Breast epithelium (tissue), 4 donors: ENCODE data around the gene DDA1. TPM values are rescaled to one million over a fixed set of nuclear protein-coding genes. Genes with fewer than 3 reads are reported as not detected.

Experiments
- DNase-seq, 2 donors: peaks; one replicate each; pipeline ENCODE4 v3.0.0-alpha.2; 2019; ENCODE audit warnings: low spot score in 2 of 2
- H3K27ac ChIP-seq, 2 donors: fragments of 200-600 bp; sonication (generic) in 1 of 2; one replicate each; pipeline ENCODE4 v1.5.1; 2016 to 2019; ENCODE audit warnings: mild to moderate bottlenecking in 1 of 2
- H3K27me3 ChIP-seq, 2 donors: fragments of 200-600 bp; sonication (generic) in 1 of 2; one replicate each; pipeline versions ENCODE4 v1.5.1 to v1.6.0; 2017 to 2019; ENCODE audit warnings: control low read depth in 1 of 2, mild to moderate bottlenecking in 1 of 2
- H3K36me3 ChIP-seq: fragments of 200-600 bp; one replicate; pipeline ENCODE4 v1.5.1; 2019
- H3K4me1 ChIP-seq, 2 donors: fragments of 200-600 bp; sonication (generic); one replicate each; pipeline ENCODE4 v1.5.1; 2016 to 2019; ENCODE audit warnings: control low read depth in 1 of 2
- H3K4me3 ChIP-seq, 3 donors: fragments of 200-600 bp; sonication (generic); 1 replicate in 2 of 3; 2 replicates in 1 of 3; pipeline ENCODE4 v1.5.1; 2016 to 2019; ENCODE audit warnings: mild to moderate bottlenecking in 3 of 3, moderate library complexity in 2 of 3
- H3K9me3 ChIP-seq, 2 donors: fragments of 200-600 bp; sonication (generic) in 1 of 2; one replicate each; pipeline ENCODE4 v1.5.1; 2016 to 2019; ENCODE audit warnings: control low read depth in 1 of 2
- POLR2A ChIP-seq: fragments of 450-650 bp; IDR thresholded peaks from one replicate; pipeline ENCODE4 v1.6.1; 2016; ENCODE audit warnings: antibody characterized with exemption, mild to moderate bottlenecking, moderate library complexity
- POLR2AphosphoS5 ChIP-seq, 3 donors: sonication (generic); formaldehyde crosslinking; IDR thresholded peaks; one replicate each; pipeline ENCODE4 v1.6.1; 2017; ENCODE audit warnings: antibody characterized with exemption in 3 of 3
- intact Hi-C: fragments of 100-400 bp; cut with DNase I; formaldehyde crosslinking; loops from one replicate; pipeline ENCODE4 v1.15.1; 2023; ENCODE audit warnings: low total_unique reads
- total RNA-seq, 3 donors: library from RNA; depleted of rRNA; stranded (reverse); fragments of >200 nt; gene quantifications; one replicate each; pipeline ENCODE4 v1.1.0, GENCODE V29; 2016
- TF ChIP-seq, protein P1 (sequence below), 3 donors: fragments of 450-650 bp; IDR thresholded peaks; one replicate each; pipeline ENCODE4 v1.5.1; 2016 to 2017; ENCODE audit warnings: antibody characterized with exemption in 3 of 3, mild to moderate bottlenecking in 3 of 3, moderate library complexity in 3 of 3

DDA1 gene
- total RNA-seq, 3 donors from 2014 or later = 9.2 to 18.7 (median 11.1) TPM

DNA sequence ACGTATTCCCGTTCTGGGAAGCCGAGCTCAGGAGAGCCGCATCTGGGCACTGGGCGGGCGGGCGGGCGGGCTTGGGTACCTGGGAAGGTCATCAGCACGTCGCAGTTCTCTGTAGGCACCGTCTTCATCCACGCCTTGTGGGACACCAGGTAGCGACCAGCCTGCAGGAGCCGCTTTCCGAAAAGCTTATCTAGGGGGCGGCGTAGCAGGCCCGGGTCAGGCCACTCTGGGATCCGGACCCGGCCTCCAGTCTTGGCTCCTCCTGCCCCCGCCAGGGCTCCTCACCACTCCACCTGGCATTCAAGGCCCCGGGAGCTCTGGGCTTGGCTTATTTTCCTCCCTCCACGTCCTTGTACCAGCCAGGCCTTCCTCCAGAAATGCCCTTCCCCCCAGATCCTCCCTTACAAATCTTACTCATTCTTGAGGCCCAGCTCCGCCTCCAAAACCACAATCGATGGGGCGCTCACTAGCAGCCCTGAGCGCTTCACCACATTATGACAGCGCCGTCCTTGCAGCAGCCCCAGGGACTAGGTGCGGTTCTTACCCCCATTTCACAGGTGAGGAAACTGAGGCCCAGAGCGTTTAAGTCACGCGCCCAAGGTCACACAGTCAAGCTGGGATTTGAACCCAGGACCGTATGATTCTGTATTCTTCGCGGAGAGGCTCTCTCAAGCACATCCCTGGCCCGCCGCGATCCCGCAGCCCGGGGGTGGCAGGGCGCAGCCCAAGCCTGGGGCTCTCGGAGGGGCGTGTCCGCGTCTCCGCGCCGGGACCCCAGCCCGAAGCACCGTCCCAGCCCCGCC, 24.4 kb downstream of the DDA1 start:
- no peaks in the 10 kb centered on the region for H3K36me3 ChIP-seq
- peak overlapping the region; percentile 45 to 81 for H3K27ac ChIP-seq
- TF ChIP-seq POLR2AphosphoS5 (IDR thresholded peaks at IDR 0.05) (no peak), POLR2A (no peak)
- TF ChIP-seq, protein P1, sequence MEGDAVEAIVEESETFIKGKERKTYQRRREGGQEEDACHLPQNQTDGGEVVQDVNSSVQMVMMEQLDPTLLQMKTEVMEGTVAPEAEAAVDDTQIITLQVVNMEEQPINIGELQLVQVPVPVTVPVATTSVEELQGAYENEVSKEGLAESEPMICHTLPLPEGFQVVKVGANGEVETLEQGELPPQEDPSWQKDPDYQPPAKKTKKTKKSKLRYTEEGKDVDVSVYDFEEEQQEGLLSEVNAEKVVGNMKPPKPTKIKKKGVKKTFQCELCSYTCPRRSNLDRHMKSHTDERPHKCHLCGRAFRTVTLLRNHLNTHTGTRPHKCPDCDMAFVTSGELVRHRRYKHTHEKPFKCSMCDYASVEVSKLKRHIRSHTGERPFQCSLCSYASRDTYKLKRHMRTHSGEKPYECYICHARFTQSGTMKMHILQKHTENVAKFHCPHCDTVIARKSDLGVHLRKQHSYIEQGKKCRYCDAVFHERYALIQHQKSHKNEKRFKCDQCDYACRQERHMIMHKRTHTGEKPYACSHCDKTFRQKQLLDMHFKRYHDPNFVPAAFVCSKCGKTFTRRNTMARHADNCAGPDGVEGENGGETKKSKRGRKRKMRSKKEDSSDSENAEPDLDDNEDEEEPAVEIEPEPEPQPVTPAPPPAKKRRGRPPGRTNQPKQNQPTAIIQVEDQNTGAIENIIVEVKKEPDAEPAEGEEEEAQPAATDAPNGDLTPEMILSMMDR (IDR thresholded peaks at IDR 0.05) = no peak
- H3K4me3 ChIP-seq = peak overlapping the region; percentile 69 to 90 (median 77)
- H3K27me3 ChIP-seq = no peaks in the 10 kb centered on the region
- DNase-seq = no peak
- H3K9me3 ChIP-seq = no peaks in the 10 kb centered on the region
- intact Hi-C loops = no loop called here
- peaks cover 5 to 13% of the 10 kb centered on the region in 2 donors for H3K4me1 ChIP-seq

- intact Hi-C loops = no loop called here
Measured at GRCh38 chr19:17334414-17335409, 25.3 kb downstream of the DDA1 start, which contains the start of gene ANO8. Gene ANO8, minus strand, starts transcription at chr19:17334855. Its CDS starts 185 bp downstream, at chr19:17334670.

DNA sequence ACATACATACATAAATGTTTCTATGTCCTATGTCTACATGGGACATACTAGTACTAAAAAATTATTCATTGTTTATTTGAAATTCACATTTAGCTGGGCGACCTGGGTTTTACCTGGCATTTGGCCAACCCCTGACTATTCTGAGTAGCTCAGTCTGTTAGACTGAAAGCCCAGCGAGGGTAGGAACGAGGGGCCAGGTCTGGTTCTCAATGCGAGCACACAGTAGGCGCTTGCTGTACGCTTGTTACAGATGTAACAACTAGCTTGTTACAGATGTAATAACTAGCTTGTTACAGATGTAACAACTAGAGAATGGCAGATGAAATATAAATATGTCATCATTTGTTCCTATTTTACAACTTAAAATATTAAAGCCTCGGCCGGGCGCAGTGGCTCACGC, 26.2 kb downstream of the DDA1 start:
- Histone ChIP-seq H3K27me3 (no peaks in the 10 kb centered on the region), H3K4me3 (peak overlapping the region in 2 of 3 donors; percentile 77 to 90), H3K36me3 (no peaks in the 10 kb centered on the region), H3K9me3 (no peaks in the 10 kb centered on the region), H3K27ac (no peak overlapping the region), H3K4me1 (peaks cover 5 to 13% of the 10 kb centered on the region in 2 donors)
- intact Hi-C loops = no loop called here
- no peak for TF ChIP-seq POLR2A
- TF ChIP-seq, protein P1 (IDR thresholded peaks at IDR 0.05) = no peak
- no peak for TF ChIP-seq POLR2AphosphoS5 (IDR thresholded peaks at IDR 0.05)
- no peak for DNase-seq

More at GRCh38 chr19:17334414-17335409, 25.3 kb downstream of the DDA1 start, which contains the start of gene ANO8:
- H3K4me1 ChIP-seq = peaks cover 5 to 13% of the 10 kb centered on the region in 2 donors
- H3K27me3 ChIP-seq = no peaks in the 10 kb centered on the region
- H3K27ac ChIP-seq = peak within 1 kb of the TSS; percentile 45 to 81
- DNase-seq = peak; percentile 86 to 93
- H3K4me3 ChIP-seq = peak within 1 kb of the TSS; percentile 69 to 90 (median 77)
- TF ChIP-seq POLR2AphosphoS5 (IDR thresholded peaks at IDR 0.05) = peak in 2 of 3 donors; percentile 28 to 35
- TF ChIP-seq, protein P1 (IDR thresholded peaks at IDR 0.05) = no peak
- TF ChIP-seq POLR2A = no peak
- H3K36me3 ChIP-seq = no peaks in the 10 kb centered on the region
- no peaks in the 10 kb centered on the region for H3K9me3 ChIP-seq

- intact Hi-C loops = no loop called here
- Histone ChIP-seq H3K4me1 (peaks cover 5 to 13% of the 10 kb centered on the region in 2 donors), H3K9me3 (no peaks in the 10 kb centered on the region), H3K27ac (peak within 1 kb of the TSS; percentile 93 to 97), H3K36me3 (no peaks in the 10 kb centered on the region), H3K4me3 (peak within 1 kb of the TSS; percentile 70 to 87 (median 86)), H3K27me3 (no peaks in the 10 kb centered on the region)
- peak; percentile 97 to 99 for DNase-seq
- TF ChIP-seq, protein P1 (IDR thresholded peaks at IDR 0.05) = no peak
- peak; percentile 60 to 82 (median 68) for TF ChIP-seq POLR2AphosphoS5 (IDR thresholded peaks at IDR 0.05)
Measured at GRCh38 chr19:17336872-17337674, 27.7 kb downstream of the DDA1 start, which contains the start of gene GTPBP3. Gene GTPBP3, plus strand, starts transcription at chr19:17337553. Its CDS starts 59 bp downstream, at chr19:17337612.
